Loucy (cell line): ENCODE data around the gene JPT2.

Experiments used
- CTCF ChIP-seq: fragments of 200-600 bp; sonication (generic); conservative IDR thresholded peaks from 2 replicates; pipeline ENCODE4 v1.5.1; 2014; ENCODE audit warnings: mild to moderate bottlenecking, antibody characterized with exemption, low read length
- EZH2phosphoT487 ChIP-seq: fragments of 200-600 bp; IDR thresholded peaks from 2 replicates; pipeline ENCODE4 v1.6.1; 2018; ENCODE audit warnings: antibody characterized with exemption, mild to moderate bottlenecking, moderate library complexity, borderline replicate concordance

- no peak for TF ChIP-seq CTCF
- TF ChIP-seq EZH2phosphoT487: no peak
Measured at GRCh38 chr16:1633310-1633709, 44.8 kb upstream of the JPT2 start.
